ENCODE data around the gene SLC25A42. TPM values are rescaled to one million over a fixed set of nuclear protein-coding genes. Genes with fewer than 3 reads are reported as not detected.

Gene SLC25A42
- total RNA-seq, 1 experiment from 2014 or later: 8.0 TPM

- ChIA-PET POLR2A (ENCODE audit: unreplicated experiment) (no interaction called here), CTCF (no interaction called here)
- H4K20me1 ChIP-seq (ENCODE audit: low read length): no peaks in the 10 kb centered on the region
- H3K4me1 ChIP-seq (ENCODE audit: insufficient read depth, low read length): peaks cover 11% of the 10 kb centered on the region; the same call in 1 of the 2 replicates
- TSS peak; percentile 43 for BruUV-seq (replicated peaks)
- no peak overlapping the region for H3K27ac ChIP-seq (ENCODE audit: low read length)
- ATAC-seq (peak; percentile 27; the same call in 1 of the 2 replicates), DNase-seq (no peak)
- H2AFZ ChIP-seq (ENCODE audit: low read length): peak overlapping the region; percentile 95
- H3F3A ChIP-seq (ENCODE audit: low read length, unreplicated experiment): no peaks in the 10 kb centered on the region
- no peaks in the 10 kb centered on the region for H3K9me2 ChIP-seq (replicated peaks; ENCODE audit: low read length)
- peak overlapping the region; percentile 89 for H3K9ac ChIP-seq (ENCODE audit: low read length)
- peaks cover 7% of the 10 kb centered on the region for H3K36me3 ChIP-seq (ENCODE audit: low read depth, low read length)
- H3K4me2 ChIP-seq (ENCODE audit: low read length): peak overlapping the region; percentile 100
- intact Hi-C loops (cut with micrococcal nuclease): loop anchor here (2.0 kb wide), 1 partner anchor 83 kb away; no protein-coding TSS in a partner anchor
- no peaks in the 10 kb centered on the region for H3K27me3 ChIP-seq (ENCODE audit: low read length)
- H3K79me2 ChIP-seq (ENCODE audit: low read length): peaks cover 13% of the 10 kb centered on the region
- TF ChIP-seq EZH2 (IDR thresholded peaks at IDR 0.05; ENCODE audit: low read length, unreplicated experiment) (no peak), CTCF (conservative IDR thresholded peaks at IDR 0.05; ENCODE audit: low read depth, low read length) (no peak), EZH2phosphoT487 (IDR thresholded peaks at IDR 0.05; ENCODE audit: borderline replicate concordance, low read length) (no peak)
- peak overlapping the region; percentile 85 for H3K4me3 ChIP-seq (ENCODE audit: low read length)
- H3K9me3 ChIP-seq (ENCODE audit: low read length): no peaks in the 10 kb centered on the region
Measured at GRCh38 chr19:19137556-19138108, 73.8 kb downstream of the SLC25A42 start.

DNA sequence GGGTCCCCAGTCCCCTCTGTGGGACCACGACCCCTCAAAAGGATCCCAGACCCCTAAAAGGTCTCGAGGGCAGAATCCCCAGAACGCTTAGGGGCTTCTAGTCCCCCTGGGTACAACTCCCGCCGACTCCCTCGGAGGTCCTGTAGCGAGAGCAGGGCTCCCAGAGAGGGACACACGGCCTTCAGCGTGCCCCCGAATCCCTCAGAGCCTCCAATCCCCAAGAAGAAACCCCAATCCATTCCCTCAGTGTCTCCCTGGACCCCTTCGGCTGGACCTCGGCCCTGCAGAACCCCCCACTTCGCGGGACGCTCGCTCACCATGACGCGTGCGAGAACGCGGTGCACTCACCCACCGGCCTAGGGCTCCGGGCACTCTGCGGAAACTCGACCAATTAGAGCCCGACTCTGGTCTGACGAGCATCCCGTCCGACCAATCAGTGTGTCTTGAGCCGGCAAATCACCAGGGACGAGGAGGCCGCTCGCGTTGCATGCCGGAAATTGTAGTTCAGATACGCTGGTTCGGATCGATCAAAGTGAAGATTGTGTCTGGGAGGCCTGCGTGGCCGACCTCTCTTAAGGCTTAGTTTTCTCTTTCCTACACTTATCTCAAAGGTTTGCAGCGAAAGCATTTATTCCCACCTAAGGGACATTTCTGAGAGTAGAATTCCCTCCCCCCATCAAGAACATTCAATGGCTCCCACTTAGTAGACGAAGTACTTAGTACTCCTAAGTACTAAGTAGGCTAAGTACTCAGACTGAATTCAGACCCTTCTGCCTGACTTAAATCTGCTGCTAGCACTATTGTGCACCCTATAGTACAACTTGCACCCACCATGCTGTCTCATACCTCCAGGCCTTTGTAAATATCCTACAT lies 74.6 kb downstream of the SLC25A42 start, which contains the start of gene TMEM161A:
TSS of gene TMEM161A (minus strand) at position 370 of the 873 bp plus-strand sequence. CDS start at position 320, 50 bp downstream.
- peaks cover 11% of the 10 kb centered on the region; the same call in 1 of the 2 replicates for H3K4me1 ChIP-seq (ENCODE audit: insufficient read depth, low read length)
- TF ChIP-seq CTCF (conservative IDR thresholded peaks at IDR 0.05; ENCODE audit: low read depth, low read length): no peak
- no peak for TF ChIP-seq EZH2phosphoT487 (IDR thresholded peaks at IDR 0.05; ENCODE audit: borderline replicate concordance, low read length)
- no peak for TF ChIP-seq EZH2 (IDR thresholded peaks at IDR 0.05; ENCODE audit: low read length, unreplicated experiment)
- CTCF ChIA-PET: no interaction called here

More for the DNA sequence above, 74.6 kb downstream of the SLC25A42 start, which contains the start of gene TMEM161A:
- no peak within 1 kb of the TSS for H3K27ac ChIP-seq (ENCODE audit: low read length)
- H2AFZ ChIP-seq (ENCODE audit: low read length): peak within 1 kb of the TSS; percentile 95
- peak within 1 kb of the TSS; percentile 85 for H3K4me3 ChIP-seq (ENCODE audit: low read length)
- H3K9ac ChIP-seq (ENCODE audit: low read length): peak within 1 kb of the TSS; percentile 89
- H3K9me2 ChIP-seq (replicated peaks; ENCODE audit: low read length): no peaks in the 10 kb centered on the region
- H3K9me3 ChIP-seq (ENCODE audit: low read length): no peaks in the 10 kb centered on the region
- intact Hi-C loops (cut with micrococcal nuclease): loop anchor here (2.0 kb wide), 1 partner anchor 84 kb away; no protein-coding TSS in a partner anchor
- ATAC-seq: peak; percentile 100
- H3K36me3 ChIP-seq (ENCODE audit: low read depth, low read length): no peaks in the 10 kb centered on the region; the same call in 1 of the 2 replicates
- DNase-seq: peak; percentile 98
- peak within 1 kb of the TSS; percentile 100 for H3K4me2 ChIP-seq (ENCODE audit: low read length)
- H3K79me2 ChIP-seq (ENCODE audit: low read length): peaks cover 13% of the 10 kb centered on the region
- H3K27me3 ChIP-seq (ENCODE audit: low read length): no peaks in the 10 kb centered on the region
- H3F3A ChIP-seq (ENCODE audit: low read length, unreplicated experiment): no peaks in the 10 kb centered on the region
- H4K20me1 ChIP-seq (ENCODE audit: low read length): no peaks in the 10 kb centered on the region
- no TSS peak for BruUV-seq (replicated peaks)
- POLR2A ChIA-PET (ENCODE audit: unreplicated experiment): no interaction called here
